ENCODE data around the gene AGFG1. TPM values are rescaled to one million over a fixed set of nuclear protein-coding genes. Genes with fewer than 3 reads are reported as not detected.
"Not testable (repeated sequence)": the region's sequence is repeated elsewhere in the genome, so short reads cannot be mapped to it uniquely, and the experiment has no call there.

The AGFG1 gene
- total and polyA plus RNA-seq, 2 donors = 46.4 to 49.0 TPM

- 83% methylated on average over 16 of the region's 16 CpGs for WGBS
- not testable (repeated sequence) for H3K4me3 ChIP-seq (ENCODE audit: low read depth, low read length); DNase-seq (ENCODE audit: extremely low spot score); H3K4me1 ChIP-seq (ENCODE audit: insufficient read depth); H3K36me3 ChIP-seq (ENCODE audit: insufficient read depth); H3K27ac ChIP-seq (ENCODE audit: low read depth)
Measured at GRCh38 chr2:227598835-227599503, 127.0 kb downstream of the AGFG1 start, which contains the start of gene SCYGR2. TSS of gene SCYGR2 (plus strand) at chr2:227598893. CDS start at chr2:227598893, 0 bp downstream.

GRCh38 chr2:227602358-227602757 lies 130.4 kb downstream of the AGFG1 start:
- no peak for DNase-seq (ENCODE audit: extremely low spot score)
- Histone ChIP-seq H3K4me1 (ENCODE audit: insufficient read depth) (no peaks in the 10 kb centered on the region), H3K27ac (ENCODE audit: low read depth) (no peak overlapping the region), H3K36me3 (ENCODE audit: insufficient read depth) (no peaks in the 10 kb centered on the region), H3K4me3 (ENCODE audit: low read depth, low read length) (no peak overlapping the region)
- WGBS = 70% methylated on average over 3 of the region's 3 CpGs

- DNase-seq (ENCODE audit: extremely low spot score) = no peak
- 71% methylated on average over 1 of the region's 1 CpG for WGBS
- Histone ChIP-seq H3K36me3 (ENCODE audit: insufficient read depth) (no peaks in the 10 kb centered on the region), H3K4me3 (ENCODE audit: low read depth, low read length) (no peak overlapping the region), H3K4me1 (ENCODE audit: insufficient read depth) (no peaks in the 10 kb centered on the region), H3K27ac (ENCODE audit: low read depth) (no peak overlapping the region)
Measured at GRCh38 chr2:227606476-227606875, 134.5 kb downstream of the AGFG1 start.

- H3K4me3 ChIP-seq (ENCODE audit: low read depth, low read length) = no peak overlapping the region
- no peaks in the 10 kb centered on the region for H3K36me3 ChIP-seq (ENCODE audit: insufficient read depth)
- DNase-seq (ENCODE audit: extremely low spot score) = no peak
- H3K4me1 ChIP-seq (ENCODE audit: insufficient read depth) = no peaks in the 10 kb centered on the region
- 29% methylated on average over 3 of the region's 3 CpGs for WGBS
- H3K27ac ChIP-seq (ENCODE audit: low read depth) = no peak overlapping the region
Measured at GRCh38 chr2:227607941-227608340, 136.0 kb downstream of the AGFG1 start.

- Histone ChIP-seq H3K4me3 (ENCODE audit: low read depth, low read length) (no peak overlapping the region), H3K27ac (ENCODE audit: low read depth) (no peak overlapping the region), H3K4me1 (ENCODE audit: insufficient read depth) (no peaks in the 10 kb centered on the region), H3K36me3 (ENCODE audit: insufficient read depth) (no peaks in the 10 kb centered on the region)
- 81% methylated on average over 16 of the region's 16 CpGs for WGBS
- no peak for DNase-seq (ENCODE audit: extremely low spot score)
Measured at GRCh38 chr2:227608561-227609338, 136.8 kb downstream of the AGFG1 start.

GRCh38 chr2:227610123-227610522 lies 138.2 kb downstream of the AGFG1 start:
- no peak for DNase-seq (ENCODE audit: extremely low spot score)
- H3K27ac ChIP-seq (ENCODE audit: low read depth) = no peak overlapping the region
- no peaks in the 10 kb centered on the region for H3K4me1 ChIP-seq (ENCODE audit: insufficient read depth)
- H3K4me3 ChIP-seq (ENCODE audit: low read depth, low read length) = no peak overlapping the region
- H3K36me3 ChIP-seq (ENCODE audit: insufficient read depth) = no peaks in the 10 kb centered on the region
- WGBS = 93% methylated on average over 2 of the region's 2 CpGs

Other genes starting within 250 kb of the AGFG1 start
- 126 TPM for gene MFF, start 146.9 kb upstream of the AGFG1 start, total RNA-seq
- gene MFF, start 146.9 kb upstream of the AGFG1 start, polyA plus RNA-seq = 78.2 TPM
- not detected for gene TM4SF20, start 92.8 kb upstream of the AGFG1 start, total RNA-seq
- not detected for gene TM4SF20, start 92.8 kb upstream of the AGFG1 start, polyA plus RNA-seq
- gene SCYGR1, start 84.2 kb upstream of the AGFG1 start, total RNA-seq = not detected
- not detected for gene SCYGR1, start 84.2 kb upstream of the AGFG1 start, polyA plus RNA-seq
- gene SCYGR2, start 126.7 kb downstream of the AGFG1 start, total RNA-seq = not detected
- not detected for gene SCYGR2, start 126.7 kb downstream of the AGFG1 start, polyA plus RNA-seq
- gene SCYGR3, start 142.7 kb downstream of the AGFG1 start, total RNA-seq = not detected
- not detected for gene SCYGR3, start 142.7 kb downstream of the AGFG1 start, polyA plus RNA-seq
- not detected for gene SCYGR4, start 145.3 kb downstream of the AGFG1 start, total RNA-seq
- gene SCYGR4, start 145.3 kb downstream of the AGFG1 start, polyA plus RNA-seq = not detected
- not detected for gene SCYGR5, start 194.6 kb downstream of the AGFG1 start, total RNA-seq
- gene SCYGR5, start 194.6 kb downstream of the AGFG1 start, polyA plus RNA-seq = not detected
- 1.4 TPM for gene SLC19A3, start 245.9 kb downstream of the AGFG1 start, total RNA-seq
- gene SLC19A3, start 245.9 kb downstream of the AGFG1 start, polyA plus RNA-seq = 1.4 TPM